Trophoblast cell (in vitro differentiated cells and primary cell): ENCODE data around the gene SH3BP1.

ENCODE experiments used
- DNase-seq, 2 donors: peaks; one replicate each; pipeline ENCODE4 v3.0.0-alpha.2; 2016
- H2AFZ ChIP-seq: 2 replicates; pipeline ENCODE4 v1.6.1; 2013; ENCODE audit warnings: low read length, moderate library complexity, mild to moderate bottlenecking; ENCODE audit not compliant: insufficient read depth, poor library complexity
- H2AK5ac ChIP-seq: 2 replicates; pipeline ENCODE4 v1.6.1; 2013; ENCODE audit warnings: mild to moderate bottlenecking, low read length
- H2BK120ac ChIP-seq: 2 replicates; pipeline ENCODE4 v1.6.1; 2013; ENCODE audit warnings: low read length, mild to moderate bottlenecking, moderate library complexity; ENCODE audit not compliant: insufficient read depth, poor library complexity
- H2BK12ac ChIP-seq: 2 replicates; pipeline ENCODE4 v1.6.1; 2013; ENCODE audit warnings: mild to moderate bottlenecking, low read length, moderate library complexity
- H2BK5ac ChIP-seq: 2 replicates; pipeline ENCODE4 v1.6.1; 2013; ENCODE audit warnings: low read length, low read depth, moderate library complexity, mild to moderate bottlenecking; ENCODE audit not compliant: poor library complexity
- H3K14ac ChIP-seq: 2 replicates; pipeline ENCODE4 v1.6.1; 2013; ENCODE audit warnings: mild to moderate bottlenecking, low read length
- H3K18ac ChIP-seq: 2 replicates; pipeline ENCODE4 v1.6.1; 2013; ENCODE audit warnings: mild to moderate bottlenecking, low read length
- H3K23ac ChIP-seq: 2 replicates; pipeline ENCODE4 v1.6.1; 2013; ENCODE audit warnings: low read length
- H3K27ac ChIP-seq: 2 replicates; pipeline ENCODE4 v1.5.1; 2013; ENCODE audit warnings: low read depth, mild to moderate bottlenecking, inconsistent platforms, low read length, moderate library complexity
- H3K27me3 ChIP-seq: 2 replicates; pipeline ENCODE4 v1.6.1; 2013; ENCODE audit warnings: inconsistent platforms, mild to moderate bottlenecking, low read length, moderate library complexity; ENCODE audit not compliant: insufficient read depth
- H3K36me3 ChIP-seq, 2 experiments: 1 replicate in 1 of 2; 2 replicates in 1 of 2; pipeline ENCODE4 v1.6.1; 2013; ENCODE audit warnings: low read length in 2 of 2, mild to moderate bottlenecking in 2 of 2, moderate library complexity in 1 of 2; ENCODE audit not compliant: insufficient read depth in 2 of 2, control insufficient read depth in 1 of 2
- H3K4ac ChIP-seq: 2 replicates; pipeline ENCODE4 v1.6.1; 2013; ENCODE audit warnings: low read depth, mild to moderate bottlenecking, low read length, moderate library complexity
- H3K4me1 ChIP-seq, 2 experiments: 1 replicate in 1 of 2; 2 replicates in 1 of 2; pipeline ENCODE4 v1.6.1; 2013; ENCODE audit warnings: low read length in 2 of 2, mild to moderate bottlenecking in 2 of 2, moderate library complexity in 1 of 2; ENCODE audit not compliant: insufficient read depth in 2 of 2, control insufficient read depth in 1 of 2
- H3K4me2 ChIP-seq: 2 replicates; pipeline ENCODE4 v1.6.1; 2013; ENCODE audit warnings: inconsistent platforms, mild to moderate bottlenecking, low read length, moderate library complexity
- H3K4me3 ChIP-seq: 2 replicates; pipeline ENCODE4 v1.5.1; 2013; ENCODE audit warnings: mild to moderate bottlenecking, low read depth, low read length, inconsistent platforms
- H3K79me1 ChIP-seq: one replicate; pipeline ENCODE4 v1.6.1; 2013; ENCODE audit warnings: low read length
- H3K79me2 ChIP-seq: 2 replicates; pipeline ENCODE4 v1.6.1; 2013; ENCODE audit warnings: low read length, mild to moderate bottlenecking; ENCODE audit not compliant: control insufficient read depth, insufficient read depth, poor library complexity
- H3K9ac ChIP-seq: 2 replicates; pipeline ENCODE4 v1.6.1; 2013; ENCODE audit warnings: mild to moderate bottlenecking, low read length
- H3K9me3 ChIP-seq: 2 replicates; pipeline ENCODE4 v1.6.1; 2013; ENCODE audit warnings: low read depth, mild to moderate bottlenecking, control low read depth, inconsistent platforms, low read length; ENCODE audit not compliant: insufficient read depth
- H4K12ac ChIP-seq: 2 replicates; pipeline ENCODE4 v1.6.1; 2013; ENCODE audit warnings: low read depth, mild to moderate bottlenecking, low read length, moderate library complexity
- H4K8ac ChIP-seq: 2 replicates; pipeline ENCODE4 v1.6.1; 2013; ENCODE audit warnings: low read depth, mild to moderate bottlenecking, low read length, moderate library complexity
- H4K91ac ChIP-seq: one replicate; pipeline ENCODE4 v1.6.1; 2013; ENCODE audit warnings: low read depth, mild to moderate bottlenecking, low read length, moderate library complexity
- WGBS: extraction: QIAGEN DNeasy Blood & Tissue Kit; methylation state at CpG from one replicate; pipeline ENCODE4 v1.1.7; 2013; ENCODE audit warnings: missing lambda C conversion rate; ENCODE audit not compliant: insufficient read length, insufficient coverage; ENCODE audit errors: extremely low coverage; 5-methylcytosine and 5-hydroxymethylcytosine counted together

Gene SH3BP1

DNA sequence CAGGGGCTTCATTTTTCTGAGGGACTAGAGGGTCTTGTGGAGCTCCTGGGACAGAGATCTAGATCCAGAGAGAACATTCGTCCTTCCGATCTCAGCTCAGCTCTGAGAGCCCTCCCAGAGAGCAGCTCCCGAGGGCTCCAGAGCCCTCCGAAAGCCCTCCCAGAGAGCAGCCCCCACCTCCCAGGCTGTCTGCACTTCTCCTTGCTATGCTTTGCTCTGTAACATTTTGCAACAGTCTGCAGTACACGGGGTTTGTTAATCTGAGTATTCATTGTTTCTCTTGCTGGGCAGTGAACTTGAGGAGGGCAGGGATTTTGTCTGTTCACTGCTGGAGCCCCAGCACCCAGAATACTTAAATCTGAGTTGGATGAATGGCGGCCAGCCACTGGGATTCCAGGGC, 28.3 kb upstream of the SH3BP1 start:
- no peak overlapping the region for H4K91ac ChIP-seq

DNA sequence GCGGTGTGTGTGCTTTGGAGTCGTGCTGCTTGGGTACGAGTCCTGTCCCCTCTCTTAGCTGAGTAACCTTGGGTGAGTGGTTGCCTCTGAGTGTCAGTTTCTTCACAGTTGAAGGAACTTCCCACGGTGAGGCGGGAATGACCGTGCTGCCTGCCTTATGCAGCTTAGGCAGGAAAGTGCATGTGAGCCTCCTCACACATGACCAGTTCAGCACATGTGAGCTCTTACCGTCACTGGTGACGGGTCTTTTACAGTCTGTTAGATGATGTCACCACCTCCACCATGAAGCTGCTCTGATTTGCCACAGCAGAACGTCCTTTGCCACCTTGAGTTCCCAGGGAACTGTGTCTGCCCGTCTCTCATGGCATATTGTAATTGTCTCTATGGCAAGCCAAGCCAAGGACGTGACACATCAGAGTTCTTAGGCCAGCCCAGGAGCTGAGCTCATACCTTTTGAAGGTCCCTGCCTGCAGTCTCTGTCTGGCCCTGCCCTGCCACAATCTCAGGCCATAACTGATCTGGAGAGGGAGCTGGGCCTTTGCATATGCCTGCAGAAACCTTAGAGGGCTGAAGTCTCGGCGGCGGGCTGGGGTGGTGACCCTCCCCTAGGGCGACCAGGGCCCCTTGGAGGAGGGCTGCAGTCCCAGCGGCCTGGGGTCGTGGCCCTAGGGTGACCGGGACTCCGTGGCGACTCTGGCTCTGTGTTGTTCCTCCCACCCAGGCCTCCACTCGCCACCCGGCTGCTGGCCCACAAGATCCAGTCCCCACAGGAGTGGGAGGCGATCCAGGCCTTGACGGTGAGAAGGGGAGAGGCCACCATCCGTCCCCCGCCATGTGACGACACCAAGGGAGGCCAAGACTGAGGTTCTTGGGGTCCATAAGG, 23.0 kb upstream of the SH3BP1 start:
- Histone ChIP-seq H2BK5ac (no peak overlapping the region), H3K36me3 (peaks cover 54 to 55% of the 10 kb centered on the region in 2 experiments), H3K27me3 (no peaks in the 10 kb centered on the region), H2BK12ac (no peak overlapping the region), H3K4me1 (no peaks in the 10 kb centered on the region), H3K14ac (no peak overlapping the region), H3K23ac (no peak overlapping the region), H3K4me2 (no peak overlapping the region), H2AFZ (no peak overlapping the region), H3K4ac (no peak overlapping the region), H4K91ac (no peak overlapping the region), H3K79me1 (no peaks in the 10 kb centered on the region), H3K18ac (no peak overlapping the region), H4K12ac (no peak overlapping the region), H4K8ac (no peak overlapping the region), H3K27ac (no peak overlapping the region), H3K4me3 (no peak overlapping the region), H3K9ac (no peak overlapping the region), H2BK120ac (no peak overlapping the region), H3K79me2 (no peaks in the 10 kb centered on the region), H2AK5ac (no peak overlapping the region), H3K9me3 (no peaks in the 10 kb centered on the region)
- no peak for DNase-seq
- WGBS: no CpG with 5 or more reads among the region's 27 CpGs

More for the DNA sequence above, 28.3 kb upstream of the SH3BP1 start:
- no peak for DNase-seq
- Histone ChIP-seq H2BK5ac (no peak overlapping the region), H3K36me3 (peaks cover 16 to 18% of the 10 kb centered on the region in 2 experiments), H3K14ac (no peak overlapping the region), H3K23ac (no peak overlapping the region), H3K27me3 (no peaks in the 10 kb centered on the region), H3K79me2 (peaks cover 8% of the 10 kb centered on the region), H3K18ac (no peak overlapping the region), H2AFZ (no peak overlapping the region), H4K8ac (no peak overlapping the region), H3K4me3 (no peak overlapping the region), H4K12ac (no peak overlapping the region), H3K9ac (no peak overlapping the region), H2AK5ac (no peak overlapping the region), H2BK120ac (no peak overlapping the region), H3K9me3 (no peaks in the 10 kb centered on the region), H3K4me2 (no peak overlapping the region), H3K27ac (no peak overlapping the region), H3K4ac (no peak overlapping the region), H3K4me1 (peaks cover 5% of the 10 kb centered on the region in 2 experiments), H3K79me1 (peaks cover 11% of the 10 kb centered on the region), H2BK12ac (no peak overlapping the region)
- no CpG with 5 or more reads among the region's 6 CpGs for WGBS

GRCh38 chr22:37617431-37617830, 22.0 kb upstream of the SH3BP1 start:
- Histone ChIP-seq H3K9me3 (no peaks in the 10 kb centered on the region), H3K14ac (no peak overlapping the region), H2BK5ac (no peak overlapping the region), H4K8ac (no peak overlapping the region), H3K4me1 (no peaks in the 10 kb centered on the region), H3K4me3 (no peak overlapping the region), H2AK5ac (no peak overlapping the region), H3K36me3 (peaks cover 59% of the 10 kb centered on the region in 2 experiments), H3K79me1 (no peaks in the 10 kb centered on the region), H3K79me2 (no peaks in the 10 kb centered on the region), H3K23ac (no peak overlapping the region), H3K4me2 (no peak overlapping the region), H2BK120ac (no peak overlapping the region), H3K18ac (no peak overlapping the region), H4K12ac (no peak overlapping the region), H3K4ac (no peak overlapping the region), H4K91ac (no peak overlapping the region), H3K9ac (no peak overlapping the region), H3K27me3 (no peaks in the 10 kb centered on the region), H2AFZ (no peak overlapping the region), H3K27ac (no peak overlapping the region), H2BK12ac (no peak overlapping the region)
- no CpG with 5 or more reads among the region's 1 CpG for WGBS
- DNase-seq: no peak

- no peak overlapping the region for H3K9ac ChIP-seq
- H2BK12ac ChIP-seq: no peak overlapping the region
- no peak overlapping the region for H4K91ac ChIP-seq
- no peak overlapping the region for H3K4me3 ChIP-seq
- H3K4me1 ChIP-seq: no peaks in the 10 kb centered on the region
- no peak overlapping the region for H2BK5ac ChIP-seq
- no peak overlapping the region for H2AK5ac ChIP-seq
- no peak overlapping the region for H2BK120ac ChIP-seq
- no peak overlapping the region for H4K12ac ChIP-seq
- no peaks in the 10 kb centered on the region for H3K27me3 ChIP-seq
- no peak overlapping the region for H2AFZ ChIP-seq
- WGBS: no CpG with 5 or more reads among the region's 14 CpGs
- DNase-seq: no peak
- H3K9me3 ChIP-seq: no peaks in the 10 kb centered on the region
- H3K14ac ChIP-seq: no peak overlapping the region
- no peak overlapping the region for H3K4me2 ChIP-seq
- no peak overlapping the region for H3K18ac ChIP-seq
- H3K4ac ChIP-seq: no peak overlapping the region
- no peaks in the 10 kb centered on the region for H3K79me1 ChIP-seq
- H3K79me2 ChIP-seq: no peaks in the 10 kb centered on the region
- no peak overlapping the region for H4K8ac ChIP-seq
- no peak overlapping the region for H3K27ac ChIP-seq
- peaks cover 63 to 65% of the 10 kb centered on the region in 2 experiments for H3K36me3 ChIP-seq
- no peak overlapping the region for H3K23ac ChIP-seq
Measured at GRCh38 chr22:37618072-37618656, 21.3 kb upstream of the SH3BP1 start.
